ENCODE results near the gene GSG1. TPM values are rescaled to one million over a fixed set of nuclear protein-coding genes. Genes with fewer than 3 reads are reported as not detected.

The GSG1 gene
- total RNA-seq, 1 donor from 2014 or later, result not detected

GRCh38 chr12:13080266-13080665, 23.2 kb downstream of the GSG1 start:
- Mint-ChIP-seq H3K9me3 (no peaks in the 10 kb centered on the region), H3K4me3 (no peak overlapping the region), H3K36me3 (ENCODE audit: low read depth) (peaks cover 4% of the 10 kb centered on the region), H3K27ac (no peak overlapping the region), H3K4me1 (ENCODE audit: low read depth) (peaks cover 5% of the 10 kb centered on the region), H3K27me3 (ENCODE audit: insufficient read depth) (no peaks in the 10 kb centered on the region)
- DNase-seq (ENCODE audit: low spot score), result no peak
- intact Hi-C loops (cut with micrococcal nuclease), result no loop called here

GRCh38 chr12:13079440-13079906, 24.0 kb downstream of the GSG1 start:
- no peak overlapping the region for H3K4me3 Mint-ChIP-seq
- H3K4me1 Mint-ChIP-seq (ENCODE audit: low read depth), result no peaks in the 10 kb centered on the region
- no peak overlapping the region for H3K27ac Mint-ChIP-seq
- H3K9me3 Mint-ChIP-seq, result no peaks in the 10 kb centered on the region
- no peak for DNase-seq (ENCODE audit: low spot score)
- H3K27me3 Mint-ChIP-seq (ENCODE audit: insufficient read depth), result no peaks in the 10 kb centered on the region
- peaks cover 4% of the 10 kb centered on the region for H3K36me3 Mint-ChIP-seq (ENCODE audit: low read depth)
- intact Hi-C loops (cut with micrococcal nuclease), result no loop called here

GRCh38 chr12:13075786-13076570, 27.5 kb downstream of the GSG1 start:
- Mint-ChIP-seq H3K27ac (no peak overlapping the region), H3K4me3 (no peak overlapping the region), H3K27me3 (ENCODE audit: insufficient read depth) (no peaks in the 10 kb centered on the region), H3K4me1 (ENCODE audit: low read depth) (no peaks in the 10 kb centered on the region), H3K9me3 (no peaks in the 10 kb centered on the region), H3K36me3 (ENCODE audit: low read depth) (peaks cover 9% of the 10 kb centered on the region)
- intact Hi-C loops (cut with micrococcal nuclease), result no loop called here
- no peak for DNase-seq (ENCODE audit: low spot score)

- no peaks in the 10 kb centered on the region for H3K9me3 Mint-ChIP-seq
- intact Hi-C loops (cut with micrococcal nuclease), result no loop called here
- no peak overlapping the region for H3K27ac Mint-ChIP-seq
- peaks cover 9% of the 10 kb centered on the region for H3K36me3 Mint-ChIP-seq (ENCODE audit: low read depth)
- no peaks in the 10 kb centered on the region for H3K4me1 Mint-ChIP-seq (ENCODE audit: low read depth)
- DNase-seq (ENCODE audit: low spot score), result no peak
- H3K4me3 Mint-ChIP-seq, result no peak overlapping the region
- no peaks in the 10 kb centered on the region for H3K27me3 Mint-ChIP-seq (ENCODE audit: insufficient read depth)
These were observed 28.4 kb downstream of the GSG1 start for GRCh38 chr12:13075118-13075480.

- no peak for DNase-seq (ENCODE audit: low spot score)
- H3K27me3 Mint-ChIP-seq (ENCODE audit: insufficient read depth), result no peaks in the 10 kb centered on the region
- no peaks in the 10 kb centered on the region for H3K9me3 Mint-ChIP-seq
- no peak overlapping the region for H3K4me3 Mint-ChIP-seq
- H3K4me1 Mint-ChIP-seq (ENCODE audit: low read depth), result no peaks in the 10 kb centered on the region
- intact Hi-C loops (cut with micrococcal nuclease), result no loop called here
- peaks cover 9% of the 10 kb centered on the region for H3K36me3 Mint-ChIP-seq (ENCODE audit: low read depth)
- no peak overlapping the region for H3K27ac Mint-ChIP-seq
These were observed 28.9 kb downstream of the GSG1 start for GRCh38 chr12:13074396-13075117.

- intact Hi-C loops (cut with micrococcal nuclease), result no loop called here
- no peaks in the 10 kb centered on the region for H3K9me3 Mint-ChIP-seq
- DNase-seq (ENCODE audit: low spot score), result no peak
- H3K27me3 Mint-ChIP-seq (ENCODE audit: insufficient read depth), result no peaks in the 10 kb centered on the region
- no peak overlapping the region for H3K27ac Mint-ChIP-seq
- peaks cover 15% of the 10 kb centered on the region for H3K36me3 Mint-ChIP-seq (ENCODE audit: low read depth)
- no peaks in the 10 kb centered on the region for H3K4me1 Mint-ChIP-seq (ENCODE audit: low read depth)
- H3K4me3 Mint-ChIP-seq, result no peak overlapping the region
These were observed 30.3 kb downstream of the GSG1 start for GRCh38 chr12:13073173-13073572.

- intact Hi-C loops (cut with micrococcal nuclease), result no loop called here
- no peak for DNase-seq (ENCODE audit: low spot score)
- H3K4me3 Mint-ChIP-seq, result no peak overlapping the region
- no peaks in the 10 kb centered on the region for H3K27me3 Mint-ChIP-seq (ENCODE audit: insufficient read depth)
- H3K27ac Mint-ChIP-seq, result no peak overlapping the region
- H3K36me3 Mint-ChIP-seq (ENCODE audit: low read depth), result peaks cover 16% of the 10 kb centered on the region
- H3K4me1 Mint-ChIP-seq (ENCODE audit: low read depth), result peaks cover 6% of the 10 kb centered on the region
- no peaks in the 10 kb centered on the region for H3K9me3 Mint-ChIP-seq
These were observed 31.9 kb downstream of the GSG1 start for GRCh38 chr12:13071305-13072280.

- Mint-ChIP-seq H3K9me3 (no peaks in the 10 kb centered on the region), H3K4me1 (ENCODE audit: low read depth) (peaks cover 6% of the 10 kb centered on the region), H3K27ac (no peak overlapping the region), H3K27me3 (ENCODE audit: insufficient read depth) (no peaks in the 10 kb centered on the region), H3K4me3 (no peak overlapping the region), H3K36me3 (ENCODE audit: low read depth) (peaks cover 14% of the 10 kb centered on the region)
- no peak for DNase-seq (ENCODE audit: low spot score)
- intact Hi-C loops (cut with micrococcal nuclease), result no loop called here
These were observed 34.1 kb downstream of the GSG1 start for GRCh38 chr12:13069380-13069779.

GRCh38 chr12:13067322-13067721, 36.1 kb downstream of the GSG1 start:
- peaks cover 6% of the 10 kb centered on the region for H3K4me1 Mint-ChIP-seq (ENCODE audit: low read depth)
- no peak for DNase-seq (ENCODE audit: low spot score)
- intact Hi-C loops (cut with micrococcal nuclease), result no loop called here
- no peaks in the 10 kb centered on the region for H3K9me3 Mint-ChIP-seq
- H3K27ac Mint-ChIP-seq, result no peak overlapping the region
- peaks cover 12% of the 10 kb centered on the region for H3K36me3 Mint-ChIP-seq (ENCODE audit: low read depth)
- H3K4me3 Mint-ChIP-seq, result no peak overlapping the region
- no peaks in the 10 kb centered on the region for H3K27me3 Mint-ChIP-seq (ENCODE audit: insufficient read depth)

- no peak overlapping the region for H3K4me3 Mint-ChIP-seq
- H3K36me3 Mint-ChIP-seq (ENCODE audit: low read depth), result peaks cover 11% of the 10 kb centered on the region
- no peaks in the 10 kb centered on the region for H3K9me3 Mint-ChIP-seq
- DNase-seq (ENCODE audit: low spot score), result no peak
- intact Hi-C loops (cut with micrococcal nuclease), result no loop called here
- no peak overlapping the region for H3K27ac Mint-ChIP-seq
- H3K27me3 Mint-ChIP-seq (ENCODE audit: insufficient read depth), result no peaks in the 10 kb centered on the region
- H3K4me1 Mint-ChIP-seq (ENCODE audit: low read depth), result peaks cover 6% of the 10 kb centered on the region
These were observed 37.0 kb downstream of the GSG1 start for GRCh38 chr12:13066459-13066858.

- H3K27me3 Mint-ChIP-seq (ENCODE audit: insufficient read depth), result no peaks in the 10 kb centered on the region
- peaks cover 6% of the 10 kb centered on the region for H3K4me1 Mint-ChIP-seq (ENCODE audit: low read depth)
- no peak overlapping the region for H3K4me3 Mint-ChIP-seq
- H3K27ac Mint-ChIP-seq, result no peak overlapping the region
- DNase-seq (ENCODE audit: low spot score), result no peak
- no peaks in the 10 kb centered on the region for H3K9me3 Mint-ChIP-seq
- peaks cover 10% of the 10 kb centered on the region for H3K36me3 Mint-ChIP-seq (ENCODE audit: low read depth)
- intact Hi-C loops (cut with micrococcal nuclease), result no loop called here
These were observed 37.5 kb downstream of the GSG1 start for GRCh38 chr12:13066014-13066413.

GRCh38 chr12:13062669-13063068, 40.8 kb downstream of the GSG1 start:
- Mint-ChIP-seq H3K27me3 (ENCODE audit: insufficient read depth) (no peaks in the 10 kb centered on the region), H3K27ac (no peak overlapping the region), H3K36me3 (ENCODE audit: low read depth) (peaks cover 8% of the 10 kb centered on the region), H3K4me3 (no peak overlapping the region), H3K4me1 (ENCODE audit: low read depth) (peaks cover 6% of the 10 kb centered on the region), H3K9me3 (no peaks in the 10 kb centered on the region)
- no peak for DNase-seq (ENCODE audit: low spot score)
- intact Hi-C loops (cut with micrococcal nuclease), result no loop called here
